ENCODE data around the gene TBC1D19. TPM values are rescaled to one million over a fixed set of nuclear protein-coding genes. Genes with fewer than 3 reads are reported as not detected.
"Not testable (repeated sequence)": the region's sequence is repeated elsewhere in the genome, so short reads cannot be mapped to it uniquely, and the experiment has no call there.

TBC1D19 gene
- total and polyA plus RNA-seq, 2 donors: 9.7 to 43.3 TPM

DNA sequence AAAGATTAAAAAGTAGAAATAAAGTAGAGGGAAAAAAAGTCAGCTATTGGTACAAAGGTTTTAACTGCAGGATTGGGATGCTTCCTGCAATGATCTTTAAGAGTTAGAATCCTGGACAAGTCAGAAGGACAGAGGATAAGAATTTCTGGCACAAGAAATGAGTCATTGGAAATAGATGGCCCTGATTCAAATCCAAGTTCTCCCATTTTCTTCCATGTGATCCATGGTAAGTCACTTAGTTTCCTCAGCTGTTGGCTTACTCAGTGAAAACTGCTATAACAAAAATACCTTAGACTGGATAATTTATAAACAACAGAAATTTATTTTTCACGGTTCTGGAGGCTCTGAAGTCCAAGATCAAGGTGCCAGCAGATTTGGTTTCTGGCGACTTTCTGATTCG lies 13.3 kb upstream of the TBC1D19 start:
- H3K27me3 ChIP-seq (ENCODE audit: control insufficient read depth in 2 of 2, insufficient read depth in 1 of 2, low read length in 1 of 2): no peaks in the 10 kb centered on the region
- no peaks in the 10 kb centered on the region for H3K9me3 ChIP-seq (ENCODE audit: control insufficient read depth in 2 of 2, insufficient read depth in 1 of 2, low read length in 1 of 2)
- WGBS: 94% methylated on average over 3 of the region's 3 CpGs
- H3K27ac ChIP-seq (ENCODE audit: low read depth in 1 of 2, low read length in 1 of 2): no peak overlapping the region
- H3K4me1 ChIP-seq (ENCODE audit: control insufficient read depth in 2 of 2, insufficient read depth in 2 of 2, low read length in 2 of 2): peaks cover 2 to 7% of the 10 kb centered on the region in 2 donors
- no peak overlapping the region for H3K4me3 ChIP-seq (ENCODE audit: low read length in 2 of 2)
- DNase-seq (ENCODE audit: low read depth in 6 of 9, low spot score in 9 of 9): no peak
- no peaks in the 10 kb centered on the region for H3K36me3 ChIP-seq (ENCODE audit: control insufficient read depth in 2 of 2, insufficient read depth in 2 of 2, low read length in 1 of 2)

DNA sequence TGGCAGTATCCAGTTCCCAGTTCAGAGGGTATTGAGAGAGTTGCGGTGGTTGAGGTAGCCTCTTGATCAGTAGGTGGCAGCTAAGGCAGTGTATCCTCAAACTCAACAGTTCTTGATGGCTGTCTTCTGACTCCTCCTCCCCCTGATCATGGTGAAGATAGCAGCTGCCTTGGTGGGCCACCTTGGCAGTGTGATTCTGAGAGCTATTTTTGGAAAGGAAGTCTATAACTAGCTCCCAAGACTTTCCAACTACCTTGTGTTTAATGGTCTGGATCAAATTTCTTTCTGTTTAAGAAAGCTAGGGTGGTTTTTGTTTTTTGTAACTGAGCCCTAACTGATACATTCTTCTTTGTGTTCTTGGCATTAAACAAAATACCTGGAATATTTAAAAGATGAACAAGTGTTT lies 10.5 kb upstream of the TBC1D19 start:
- Histone ChIP-seq H3K36me3 (ENCODE audit: control insufficient read depth in 2 of 2, insufficient read depth in 2 of 2, low read length in 1 of 2) (no peaks in the 10 kb centered on the region), H3K27ac (ENCODE audit: low read depth in 1 of 2, low read length in 1 of 2) (peak overlapping the region; percentile 48 to 67), H3K4me3 (ENCODE audit: low read length in 2 of 2) (no peak overlapping the region), H3K27me3 (ENCODE audit: control insufficient read depth in 2 of 2, insufficient read depth in 1 of 2, low read length in 1 of 2) (no peaks in the 10 kb centered on the region), H3K4me1 (ENCODE audit: control insufficient read depth in 2 of 2, insufficient read depth in 2 of 2, low read length in 2 of 2) (peaks cover 2 to 16% of the 10 kb centered on the region in 2 donors), H3K9me3 (ENCODE audit: control insufficient read depth in 2 of 2, insufficient read depth in 1 of 2, low read length in 1 of 2) (no peaks in the 10 kb centered on the region)
- DNase-seq (ENCODE audit: low read depth in 6 of 9, low spot score in 9 of 9): peak in 8 of 9 donors; percentile 48 to 88 (median 70)
- WGBS: 88% methylated on average over 1 of the region's 1 CpG

DNA sequence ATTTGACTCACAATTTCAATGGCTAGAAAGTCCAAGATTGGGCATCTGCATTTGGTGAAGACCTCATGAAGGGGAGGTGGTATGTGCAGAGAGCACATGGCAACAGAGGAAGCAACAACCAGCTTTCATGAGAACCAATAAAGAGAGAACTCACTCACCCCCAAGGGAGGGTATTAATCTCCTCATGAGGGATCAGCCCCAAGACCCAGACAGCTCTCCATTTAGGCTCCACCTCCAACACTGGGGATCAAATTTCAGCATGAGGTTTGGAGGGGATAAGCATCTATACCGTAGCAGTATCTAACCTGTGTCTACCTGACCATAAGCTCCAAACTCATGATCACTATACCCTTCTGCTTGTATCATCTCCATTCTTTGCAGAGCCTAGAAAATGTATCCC lies 9.3 kb upstream of the TBC1D19 start:
- DNase-seq (ENCODE audit: low read depth in 6 of 9, low spot score in 9 of 9): no peak
- Histone ChIP-seq H3K27me3 (ENCODE audit: control insufficient read depth in 2 of 2, insufficient read depth in 1 of 2, low read length in 1 of 2) (no peaks in the 10 kb centered on the region), H3K4me1 (ENCODE audit: control insufficient read depth in 2 of 2, insufficient read depth in 2 of 2, low read length in 2 of 2) (peaks cover 2 to 16% of the 10 kb centered on the region in 2 donors), H3K27ac (ENCODE audit: low read depth in 1 of 2, low read length in 1 of 2) (no peak overlapping the region), H3K36me3 (ENCODE audit: control insufficient read depth in 2 of 2, insufficient read depth in 2 of 2, low read length in 1 of 2) (no peaks in the 10 kb centered on the region), H3K4me3 (ENCODE audit: low read length in 2 of 2) (no peak overlapping the region), H3K9me3 (ENCODE audit: control insufficient read depth in 2 of 2, insufficient read depth in 1 of 2, low read length in 1 of 2) (no peaks in the 10 kb centered on the region)
- 93% methylated on average over 1 of the region's 1 CpG for WGBS

- H3K27ac ChIP-seq (ENCODE audit: low read depth in 1 of 2, low read length in 1 of 2): peak overlapping the region in 1 of 2 donors; percentile 10
- 74% methylated on average over 7 of the region's 7 CpGs for WGBS
Observed at GRCh38 chr4:26576231-26576739, 7.6 kb upstream of the TBC1D19 start.

DNA sequence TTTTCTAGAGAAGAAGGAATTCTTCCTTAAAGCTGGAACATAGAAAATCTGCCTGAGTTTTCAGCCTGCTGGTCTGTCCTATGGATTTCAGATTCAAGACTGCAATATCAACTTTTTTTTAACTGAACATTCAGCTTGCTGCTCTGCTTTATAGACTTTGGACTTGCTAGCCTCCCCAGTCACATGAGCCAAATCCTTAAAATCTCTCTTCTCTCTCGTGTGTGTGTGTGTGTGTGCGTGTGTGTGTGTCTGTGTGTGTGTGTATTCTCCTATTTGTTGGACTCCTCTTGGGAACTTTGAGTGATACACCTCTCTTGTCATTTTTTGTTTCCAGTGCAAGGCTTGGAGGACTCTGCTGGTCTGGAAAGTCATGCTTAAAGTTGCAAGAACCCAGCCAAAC lies 6.8 kb upstream of the TBC1D19 start:
- Histone ChIP-seq H3K9me3 (ENCODE audit: control insufficient read depth in 2 of 2, insufficient read depth in 1 of 2, low read length in 1 of 2) (no peaks in the 10 kb centered on the region), H3K4me3 (ENCODE audit: low read length in 2 of 2) (no peak overlapping the region), H3K27me3 (ENCODE audit: control insufficient read depth in 2 of 2, insufficient read depth in 1 of 2, low read length in 1 of 2) (no peaks in the 10 kb centered on the region), H3K4me1 (ENCODE audit: control insufficient read depth in 2 of 2, insufficient read depth in 2 of 2, low read length in 2 of 2) (peaks cover 2 to 21% of the 10 kb centered on the region in 2 donors), H3K36me3 (ENCODE audit: control insufficient read depth in 2 of 2, insufficient read depth in 2 of 2, low read length in 1 of 2) (no peaks in the 10 kb centered on the region), H3K27ac (ENCODE audit: low read depth in 1 of 2, low read length in 1 of 2) (no peak overlapping the region)
- WGBS: 94% methylated on average over 2 of the region's 2 CpGs
- DNase-seq (ENCODE audit: low read depth in 6 of 9, low spot score in 9 of 9): no peak

More at GRCh38 chr4:26576231-26576739, 7.6 kb upstream of the TBC1D19 start:
- H3K36me3 ChIP-seq (ENCODE audit: control insufficient read depth in 2 of 2, insufficient read depth in 2 of 2, low read length in 1 of 2): no peaks in the 10 kb centered on the region
- DNase-seq (ENCODE audit: low read depth in 6 of 9, low spot score in 9 of 9): peak in 1 of 9 donors; percentile 49
- H3K4me1 ChIP-seq (ENCODE audit: control insufficient read depth in 2 of 2, insufficient read depth in 2 of 2, low read length in 2 of 2): peaks cover 2 to 21% of the 10 kb centered on the region in 2 donors
- H3K9me3 ChIP-seq (ENCODE audit: control insufficient read depth in 2 of 2, insufficient read depth in 1 of 2, low read length in 1 of 2): no peaks in the 10 kb centered on the region
- no peak overlapping the region for H3K4me3 ChIP-seq (ENCODE audit: low read length in 2 of 2)
- H3K27me3 ChIP-seq (ENCODE audit: control insufficient read depth in 2 of 2, insufficient read depth in 1 of 2, low read length in 1 of 2): no peaks in the 10 kb centered on the region

GRCh38 chr4:26579169-26579568 lies 4.7 kb upstream of the TBC1D19 start:
- Histone ChIP-seq H3K27me3 (ENCODE audit: control insufficient read depth in 2 of 2, insufficient read depth in 1 of 2, low read length in 1 of 2) (no peaks in the 10 kb centered on the region), H3K4me3 (ENCODE audit: low read length in 2 of 2) (no peak overlapping the region), H3K36me3 (ENCODE audit: control insufficient read depth in 2 of 2, insufficient read depth in 2 of 2, low read length in 1 of 2) (no peaks in the 10 kb centered on the region), H3K27ac (ENCODE audit: low read depth in 1 of 2, low read length in 1 of 2) (no peak overlapping the region), H3K9me3 (ENCODE audit: control insufficient read depth in 2 of 2, insufficient read depth in 1 of 2, low read length in 1 of 2) (no peaks in the 10 kb centered on the region), H3K4me1 (ENCODE audit: control insufficient read depth in 2 of 2, insufficient read depth in 2 of 2, low read length in 2 of 2) (peaks cover 2 to 17% of the 10 kb centered on the region in 2 donors)
- WGBS: 98% methylated on average over 5 of the region's 5 CpGs
- DNase-seq (ENCODE audit: low read depth in 6 of 9, low spot score in 9 of 9): no peak

DNA sequence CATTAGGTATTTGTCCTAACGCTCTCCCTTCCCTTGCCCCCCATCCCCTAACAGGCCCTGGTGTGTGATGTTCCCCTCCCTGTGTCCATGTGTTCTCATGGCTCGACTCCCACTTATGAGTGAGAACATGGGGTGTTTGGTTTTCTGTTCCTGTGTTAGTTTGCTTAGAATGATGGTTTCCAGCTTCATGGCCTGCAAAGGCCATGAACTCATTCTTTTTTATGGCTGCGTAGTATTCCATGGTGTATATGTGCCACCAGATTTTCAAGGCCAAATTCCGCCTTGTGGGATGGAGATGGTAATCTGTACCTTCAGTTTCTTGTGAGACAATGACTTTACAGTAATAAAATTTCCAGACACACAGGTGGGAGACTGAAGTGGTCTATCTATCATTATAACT lies 2.5 kb upstream of the TBC1D19 start:
- H3K4me3 ChIP-seq (ENCODE audit: low read length in 2 of 2); H3K27ac ChIP-seq (ENCODE audit: low read depth in 1 of 2, low read length in 1 of 2); DNase-seq (ENCODE audit: low read depth in 6 of 9, low spot score in 9 of 9); H3K36me3 ChIP-seq (ENCODE audit: control insufficient read depth in 2 of 2, insufficient read depth in 2 of 2, low read length in 1 of 2); H3K27me3 ChIP-seq (ENCODE audit: control insufficient read depth in 2 of 2, insufficient read depth in 1 of 2, low read length in 1 of 2); H3K9me3 ChIP-seq (ENCODE audit: control insufficient read depth in 2 of 2, insufficient read depth in 1 of 2, low read length in 1 of 2): not testable (repeated sequence)
- peaks cover 3 to 18% of the 10 kb centered on the region in 2 donors for H3K4me1 ChIP-seq (ENCODE audit: control insufficient read depth in 2 of 2, insufficient read depth in 2 of 2, low read length in 2 of 2)
- WGBS: 98% methylated on average over 4 of the region's 4 CpGs

DNA sequence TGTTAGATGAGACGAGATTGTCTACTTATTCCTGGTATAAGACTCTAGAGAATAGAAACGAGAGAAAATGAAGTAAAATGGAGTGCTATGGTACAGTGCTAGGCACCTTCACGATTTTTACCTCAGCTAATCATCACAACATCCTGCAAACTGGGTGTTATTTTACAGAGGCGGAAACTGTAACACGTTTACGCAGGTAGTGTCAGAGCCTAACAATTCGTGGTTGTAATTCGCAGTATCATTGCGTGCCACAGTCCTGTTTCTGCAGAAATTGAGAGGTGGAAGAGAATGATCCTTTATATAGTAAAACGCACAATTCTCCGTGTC lies 383 bp upstream of the TBC1D19 start:
- no peak for DNase-seq (ENCODE audit: low read depth in 6 of 9, low spot score in 9 of 9)
- WGBS: 6% methylated on average over 11 of the region's 11 CpGs
- H3K36me3 ChIP-seq (ENCODE audit: control insufficient read depth in 2 of 2, insufficient read depth in 2 of 2, low read length in 1 of 2): peaks cover 0 to 3% of the 10 kb centered on the region in 2 donors
- H3K4me3 ChIP-seq (ENCODE audit: low read length in 2 of 2): peak overlapping the region; percentile 84 to 91
- H3K4me1 ChIP-seq (ENCODE audit: control insufficient read depth in 2 of 2, insufficient read depth in 2 of 2, low read length in 2 of 2): peaks cover 3 to 11% of the 10 kb centered on the region in 2 donors
- peaks cover 0 to 4% of the 10 kb centered on the region in 2 donors for H3K9me3 ChIP-seq (ENCODE audit: control insufficient read depth in 2 of 2, insufficient read depth in 1 of 2, low read length in 1 of 2)
- peak overlapping the region; percentile 92 to 97 for H3K27ac ChIP-seq (ENCODE audit: low read depth in 1 of 2, low read length in 1 of 2)
- H3K27me3 ChIP-seq (ENCODE audit: control insufficient read depth in 2 of 2, insufficient read depth in 1 of 2, low read length in 1 of 2): no peaks in the 10 kb centered on the region

DNA sequence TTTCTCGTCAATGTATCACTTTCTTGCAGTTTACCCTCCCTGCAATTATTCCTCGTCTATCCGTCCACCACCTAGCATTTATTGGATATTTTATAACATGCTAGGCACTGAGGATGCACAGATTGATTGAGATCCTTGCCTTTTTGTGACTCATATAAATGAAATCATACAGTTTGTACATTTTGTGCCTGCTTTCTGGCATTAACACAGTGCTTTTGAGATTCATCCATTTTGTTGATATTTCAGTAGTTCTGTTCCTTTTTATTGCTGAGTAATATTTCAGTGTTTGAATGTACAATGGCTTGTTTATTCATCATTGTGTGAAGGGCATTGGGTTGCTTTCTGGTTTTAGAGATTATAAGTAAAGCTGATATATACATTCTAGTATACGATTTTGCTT lies 841 bp downstream of the TBC1D19 start:
- no peaks in the 10 kb centered on the region for H3K27me3 ChIP-seq (ENCODE audit: control insufficient read depth in 2 of 2, insufficient read depth in 1 of 2, low read length in 1 of 2)
- peak overlapping the region; percentile 84 to 91 for H3K4me3 ChIP-seq (ENCODE audit: low read length in 2 of 2)
- no peak for DNase-seq (ENCODE audit: low read depth in 6 of 9, low spot score in 9 of 9)
- peak overlapping the region; percentile 92 to 97 for H3K27ac ChIP-seq (ENCODE audit: low read depth in 1 of 2, low read length in 1 of 2)
- WGBS: 59% methylated on average over 4 of the region's 4 CpGs
- peaks cover 7 to 21% of the 10 kb centered on the region in 2 donors for H3K4me1 ChIP-seq (ENCODE audit: control insufficient read depth in 2 of 2, insufficient read depth in 2 of 2, low read length in 2 of 2)
- H3K36me3 ChIP-seq (ENCODE audit: control insufficient read depth in 2 of 2, insufficient read depth in 2 of 2, low read length in 1 of 2): peaks cover 0 to 3% of the 10 kb centered on the region in 2 donors
- H3K9me3 ChIP-seq (ENCODE audit: control insufficient read depth in 2 of 2, insufficient read depth in 1 of 2, low read length in 1 of 2): peaks cover 0 to 4% of the 10 kb centered on the region in 2 donors

Measured in thymus (tissue), 11 donors.